Measurements from ENCODE around the gene ZNF234. TPM values are rescaled to one million over a fixed set of nuclear protein-coding genes. Genes with fewer than 3 reads are reported as not detected.

ZNF234 gene
- total and polyA plus RNA-seq, 2 of the 8 experiments (the other 6 are each of a cell fraction or from before 2014, with no cell fraction given): 1.9 to 12.3 TPM

- TF ChIP-seq CHD7 (IDR thresholded peaks at IDR 0.05; ENCODE audit: insufficient replicate concordance, low read length): no peak
- TF ChIP-seq TEAD4 (IDR thresholded peaks at IDR 0.05; ENCODE audit: low read depth, low read length): no peak
These were observed 33.6 kb upstream of the ZNF234 start (continued) for GRCh38 chr19:44107751-44108150.
